OCI-LY1 (cell line): ENCODE data around the gene ICAM5.

Experiments used
- H2AFZ ChIP-seq: fragments of 200-600 bp; sonication (generic), shearing (Covaris generic); 2 replicates; pipeline ENCODE4 v1.6.0; 2014; ENCODE audit warnings: antibody characterized with exemption, mild to moderate bottlenecking, low read length
- H3F3A ChIP-seq: fragments of 200-600 bp; sonication (generic), shearing (Covaris generic); 2 replicates; pipeline ENCODE4 v1.6.0; 2014; ENCODE audit warnings: mild to moderate bottlenecking, antibody characterized with exemption, low read length, moderate library complexity; ENCODE audit not compliant: insufficient read depth
- H3K27ac ChIP-seq: fragments of 200-600 bp; sonication (generic); 2 replicates; pipeline ENCODE4 v1.5.1; 2014; ENCODE audit warnings: low read length, mixed run types, mild to moderate bottlenecking, low read depth; ENCODE audit not compliant: poor library complexity, severe bottlenecking
- H3K27me3 ChIP-seq: fragments of 200-600 bp; sonication (generic); 2 replicates; pipeline ENCODE4 v1.6.0; 2014; ENCODE audit warnings: antibody characterized with exemption, mild to moderate bottlenecking, low read length, moderate library complexity; ENCODE audit not compliant: insufficient read depth
- H3K36me3 ChIP-seq: fragments of 200-600 bp; sonication (generic); 2 replicates; pipeline ENCODE4 v1.6.1; 2014; ENCODE audit warnings: mild to moderate bottlenecking, antibody characterized with exemption, low read length, moderate library complexity, mixed read lengths; ENCODE audit not compliant: insufficient read depth
- H3K4me1 ChIP-seq: fragments of 200-600 bp; sonication (generic); 2 replicates; pipeline ENCODE4 v1.5.1; 2014; ENCODE audit warnings: mild to moderate bottlenecking, low read length, moderate library complexity; ENCODE audit not compliant: insufficient read depth, severe bottlenecking
- H3K4me2 ChIP-seq: fragments of 200-600 bp; sonication (generic), shearing (Covaris generic); 2 replicates; pipeline ENCODE4 v1.6.1; 2014; ENCODE audit warnings: low read length
- H3K4me3 ChIP-seq: fragments of 200-600 bp; sonication (generic); 2 replicates; pipeline ENCODE4 v1.5.1; 2014; ENCODE audit warnings: low read length, low read depth, mild to moderate bottlenecking, mixed read lengths; ENCODE audit not compliant: poor library complexity, severe bottlenecking
- H3K79me2 ChIP-seq: fragments of 200-600 bp; shearing (Covaris generic); 2 replicates; pipeline ENCODE4 v1.6.1; 2016; ENCODE audit warnings: mixed run types, low read length, mixed read lengths; ENCODE audit not compliant: insufficient read depth
- H3K9ac ChIP-seq: fragments of 200-600 bp; sonication (generic), shearing (Covaris generic); 2 replicates; pipeline ENCODE4 v1.6.1; 2014; ENCODE audit warnings: mild to moderate bottlenecking, low read length, mixed read lengths
- H3K9me2 ChIP-seq: fragments of 200-600 bp; sonication (generic), shearing (Covaris generic); 2 replicates; pipeline ENCODE4 v1.6.1; 2014; ENCODE audit warnings: low read depth, mild to moderate bottlenecking, low read length, mixed read lengths
- H3K9me3 ChIP-seq: fragments of 200-600 bp; shearing (Covaris generic); 2 replicates; pipeline ENCODE4 v1.6.1; 2014; ENCODE audit warnings: low read length, mixed read lengths
- H4K20me1 ChIP-seq: fragments of 200-600 bp; sonication (generic), shearing (Covaris generic); 2 replicates; pipeline ENCODE4 v1.6.0; 2016; ENCODE audit warnings: mild to moderate bottlenecking, low read length; ENCODE audit not compliant: insufficient read depth
- EZH2 ChIP-seq: fragments of 200-600 bp; sonication (generic), shearing (Covaris generic); IDR thresholded peaks from 2 replicates; pipeline ENCODE4 v1.8.0; 2017; ENCODE audit warnings: borderline replicate concordance, mixed run types, mild to moderate bottlenecking, antibody characterized with exemption, low read length, moderate library complexity, mixed read lengths
- TF ChIP-seq, protein P1 (sequence below): fragments of 200-600 bp; sonication (generic), shearing (Covaris generic); IDR thresholded peaks from 2 replicates; pipeline ENCODE4 v1.5.1; 2017; ENCODE audit warnings: mild to moderate bottlenecking, antibody characterized with exemption, low read length, moderate library complexity, mixed read lengths

The ICAM5 gene

DNA sequence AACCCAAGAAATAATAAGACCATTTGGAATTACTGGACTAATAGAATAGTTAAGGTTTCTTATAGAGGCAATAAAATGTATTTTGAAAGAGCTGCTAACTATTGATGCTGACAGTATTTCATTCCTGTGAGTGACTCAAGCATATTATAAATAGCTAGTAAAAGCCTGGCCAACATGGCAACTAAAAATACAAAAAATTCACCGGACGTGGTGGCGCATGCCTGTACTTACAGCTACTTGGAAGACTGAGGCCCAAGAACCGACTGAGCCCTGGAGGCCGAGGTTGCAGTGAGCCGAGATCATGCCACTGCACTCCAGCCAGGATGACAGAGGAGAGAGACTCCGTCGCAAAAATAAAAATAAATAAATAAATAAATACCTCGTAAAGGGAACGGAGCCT is 55.0 kb downstream of the ICAM5 start:
- Histone ChIP-seq H4K20me1 (no peaks in the 10 kb centered on the region), H3K9me2 (no peaks in the 10 kb centered on the region), H3K4me1 (peaks cover 3% of the 10 kb centered on the region), H3K36me3 (peaks cover 1% of the 10 kb centered on the region), H3K27ac (no peak overlapping the region), H3K9me3 (no peaks in the 10 kb centered on the region), H3K79me2 (no peaks in the 10 kb centered on the region), H3K4me2 (no peak overlapping the region), H2AFZ (no peak overlapping the region), H3K27me3 (no peaks in the 10 kb centered on the region; the same call in 1 of the 2 replicates), H3K9ac (no peak overlapping the region), H3K4me3 (no peak overlapping the region), H3F3A (no peaks in the 10 kb centered on the region)
- no peak for TF ChIP-seq EZH2
- TF ChIP-seq, protein P1, sequence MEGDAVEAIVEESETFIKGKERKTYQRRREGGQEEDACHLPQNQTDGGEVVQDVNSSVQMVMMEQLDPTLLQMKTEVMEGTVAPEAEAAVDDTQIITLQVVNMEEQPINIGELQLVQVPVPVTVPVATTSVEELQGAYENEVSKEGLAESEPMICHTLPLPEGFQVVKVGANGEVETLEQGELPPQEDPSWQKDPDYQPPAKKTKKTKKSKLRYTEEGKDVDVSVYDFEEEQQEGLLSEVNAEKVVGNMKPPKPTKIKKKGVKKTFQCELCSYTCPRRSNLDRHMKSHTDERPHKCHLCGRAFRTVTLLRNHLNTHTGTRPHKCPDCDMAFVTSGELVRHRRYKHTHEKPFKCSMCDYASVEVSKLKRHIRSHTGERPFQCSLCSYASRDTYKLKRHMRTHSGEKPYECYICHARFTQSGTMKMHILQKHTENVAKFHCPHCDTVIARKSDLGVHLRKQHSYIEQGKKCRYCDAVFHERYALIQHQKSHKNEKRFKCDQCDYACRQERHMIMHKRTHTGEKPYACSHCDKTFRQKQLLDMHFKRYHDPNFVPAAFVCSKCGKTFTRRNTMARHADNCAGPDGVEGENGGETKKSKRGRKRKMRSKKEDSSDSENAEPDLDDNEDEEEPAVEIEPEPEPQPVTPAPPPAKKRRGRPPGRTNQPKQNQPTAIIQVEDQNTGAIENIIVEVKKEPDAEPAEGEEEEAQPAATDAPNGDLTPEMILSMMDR: no peak
